OCI-LY7 (cell line): ENCODE results near the gene ARPC5L. TPM values are rescaled to one million over a fixed set of nuclear protein-coding genes. Genes with fewer than 3 reads are reported as not detected.
"Not testable (repeated sequence)": the region's sequence is repeated elsewhere in the genome, so short reads cannot be mapped to it uniquely, and the experiment has no call there.

Experiments
- BruUV-seq: library from RNA; stranded (reverse); fragments of 400-500 nt; replicated peaks from 2 replicates; lab custom pipeline; 2021; lab: Mats Ljungman, UMichigan
- CTCF ChIA-PET: fragments of 300-600 bp; sonication (Branson Sonifier 250); formaldehyde crosslinking; loops from one replicate; lab custom pipeline; 2022; ENCODE audit warnings: antibody characterized with exemption; ENCODE audit not compliant: unreplicated experiment; lab: Charles Lee
- POLR2A ChIA-PET: fragments of 300-600 bp; sonication (Branson Sonifier 250); formaldehyde crosslinking; loops from one replicate; lab custom pipeline; 2022; ENCODE audit warnings: antibody characterized with exemption; lab: Charles Lee
- DNase-seq: peaks from one replicate; pipeline ENCODE4 v3.0.0-alpha.2; 2015; ENCODE audit warnings: low spot score
- H2AFZ ChIP-seq: fragments of 200-600 bp; sonication (generic), shearing (Covaris generic); 2 replicates; pipeline ENCODE4 v1.6.1; 2014; ENCODE audit warnings: mild to moderate bottlenecking, antibody characterized with exemption, low read length, moderate library complexity
- H3K27ac ChIP-seq: fragments of 200-600 bp; sonication (generic); 2 replicates; pipeline ENCODE4 v1.5.1; 2014; ENCODE audit warnings: mixed run types, low read depth, mild to moderate bottlenecking, moderate library complexity, low read length, inconsistent platforms; ENCODE audit not compliant: poor library complexity, severe bottlenecking
- H3K36me3 ChIP-seq: fragments of 200-600 bp; sonication (generic); 2 replicates; pipeline ENCODE4 v1.6.1; 2014; ENCODE audit warnings: mild to moderate bottlenecking, antibody characterized with exemption, low read length, moderate library complexity, mixed read lengths; ENCODE audit not compliant: insufficient read depth
- H3K4me1 ChIP-seq: fragments of 200-600 bp; sonication (generic); 2 replicates; pipeline ENCODE4 v1.5.1; 2014; ENCODE audit warnings: mild to moderate bottlenecking, low read length; ENCODE audit not compliant: insufficient read depth, poor library complexity, severe bottlenecking
- H3K4me2 ChIP-seq: fragments of 200-600 bp; sonication (generic); 2 replicates; pipeline ENCODE4 v1.6.1; 2014; ENCODE audit warnings: mild to moderate bottlenecking, low read length
- H3K4me3 ChIP-seq: fragments of 200-600 bp; sonication (generic); 2 replicates; pipeline ENCODE4 v1.5.1; 2014; ENCODE audit warnings: mild to moderate bottlenecking, low read depth, low read length; ENCODE audit not compliant: poor library complexity, severe bottlenecking
- H3K79me2 ChIP-seq: fragments of 200-600 bp; sonication (generic); 2 replicates; pipeline ENCODE4 v1.6.1; 2016; ENCODE audit warnings: low read depth, mild to moderate bottlenecking, low read length, moderate library complexity, mixed read lengths; ENCODE audit not compliant: insufficient read depth
- H3K9me2 ChIP-seq: fragments of 200-600 bp; sonication (generic); 2 replicates; pipeline ENCODE4 v1.6.1; 2016; ENCODE audit warnings: mild to moderate bottlenecking, low read length, mixed read lengths; ENCODE audit not compliant: insufficient read depth
- H3K9me3 ChIP-seq: fragments of 200-600 bp; sonication (generic); 2 replicates; pipeline ENCODE4 v1.6.1; 2014; ENCODE audit warnings: mild to moderate bottlenecking, mixed run types, low read length, mixed read lengths
- H4K20me1 ChIP-seq: fragments of 200-600 bp; sonication (generic); 2 replicates; pipeline ENCODE4 v1.6.1; 2014; ENCODE audit warnings: mild to moderate bottlenecking, antibody characterized with exemption, low read length, moderate library complexity, mixed read lengths; ENCODE audit not compliant: insufficient read depth
- CTCF ChIP-seq: fragments of 200-600 bp; sonication (generic); conservative IDR thresholded peaks from 2 replicates; pipeline ENCODE4 v1.5.1; 2014; ENCODE audit warnings: mild to moderate bottlenecking, antibody characterized with exemption, low read length, moderate library complexity, mixed read lengths
- EZH2phosphoT487 ChIP-seq: fragments of 200-600 bp; sonication (generic); IDR thresholded peaks from 2 replicates; pipeline ENCODE4 v1.6.1; 2018; ENCODE audit warnings: low read depth, borderline replicate concordance, mild to moderate bottlenecking, mixed run types, antibody characterized with exemption, low read length, moderate library complexity, mixed read lengths
- intact Hi-C: fragments of 100-400 bp; cut with micrococcal nuclease; formaldehyde crosslinking; loops from one replicate; pipeline ENCODE4 v1.10.0; 2022; ENCODE audit not compliant: unreplicated experiment
- small RNA-seq: library from RNA; depleted of rRNA; stranded (forward); fragments of <200 nt; gene quantifications from one replicate; pipeline ENCODE3, GENCODE V24; 2014
- total RNA-seq, 2 experiments: library from RNA; depleted of rRNA in 1 of 2; stranded (reverse); fragments of >200 nt in 1 of 2; shearing (Covaris generic) in 1 of 2; gene quantifications; 2 replicates each; pipeline ENCODE4 v1.2.3, GENCODE V29; 2014 to 2022

The ARPC5L gene
- total RNA-seq, 2 experiments from 2014 or later: 74.0 to 107 TPM

GRCh38 chr9:124914753-124915405 is 52.9 kb downstream of the ARPC5L start:
- TF ChIP-seq EZH2phosphoT487 (no peak), CTCF (no peak)
- H3K9me2 ChIP-seq: no peaks in the 10 kb centered on the region
- no peaks in the 10 kb centered on the region for H3K79me2 ChIP-seq
- H3K4me2 ChIP-seq: no peak overlapping the region
- no TSS peak for BruUV-seq
- no peaks in the 10 kb centered on the region for H4K20me1 ChIP-seq
- DNase-seq: no peak
- H3K36me3 ChIP-seq: peaks cover 55% of the 10 kb centered on the region
- no peak overlapping the region for H3K4me3 ChIP-seq
- ChIA-PET POLR2A (no interaction called here), CTCF (no interaction called here)
- H3K9me3 ChIP-seq: no peaks in the 10 kb centered on the region
- H2AFZ ChIP-seq: no peak overlapping the region
- H3K4me1 ChIP-seq: no peaks in the 10 kb centered on the region
- intact Hi-C loops: no loop called here
- no peak overlapping the region for H3K27ac ChIP-seq

GRCh38 chr9:124920394-124920793 is 58.5 kb downstream of the ARPC5L start:
- H3K36me3 ChIP-seq: peaks cover 64% of the 10 kb centered on the region
- H3K4me1 ChIP-seq, H3K4me2 ChIP-seq, intact Hi-C loops, POLR2A ChIA-PET, BruUV-seq, H3K79me2 ChIP-seq, H3K27ac ChIP-seq, H4K20me1 ChIP-seq, H3K9me2 ChIP-seq, CTCF ChIA-PET, H3K9me3 ChIP-seq, H2AFZ ChIP-seq, H3K4me3 ChIP-seq, DNase-seq: not testable (repeated sequence)

Small RNA genes lying within 50 kb of the gene (small RNA-seq; reads per million reads assigned to genes)
- gene RNU4-82P: 0.26 reads per million

Other genes with a start within 250 kb of the ARPC5L start
- gene NR6A1, start 90.8 kb upstream of the ARPC5L start, total RNA-seq (2014; rRNA removed; shearing (Covaris generic)): 13.0 and 17.5 TPM in 2 replicates
- 21.7 and 23.0 TPM in 2 replicates for gene NR6A1, start 90.8 kb upstream of the ARPC5L start, total RNA-seq (2022)
- 3.4 and 4.4 TPM in 2 replicates for gene OLFML2A, start 85.0 kb upstream of the ARPC5L start, total RNA-seq (2014; rRNA removed; shearing (Covaris generic))
- gene OLFML2A, start 85.0 kb upstream of the ARPC5L start, total RNA-seq (2022): 6.0 and 6.7 TPM in 2 replicates
- gene WDR38, start 8.7 kb upstream of the ARPC5L start, total RNA-seq (2014; rRNA removed; shearing (Covaris generic)): not detected in 2 replicates
- gene WDR38, start 8.7 kb upstream of the ARPC5L start, total RNA-seq (2022): not detected in 2 replicates
- 4,825 and 6,190 TPM in 2 replicates for gene RPL35, start 173 bp upstream of the ARPC5L start, total RNA-seq (2014; rRNA removed; shearing (Covaris generic))
- 1,679 and 1,713 TPM in 2 replicates for gene RPL35, start 173 bp upstream of the ARPC5L start, total RNA-seq (2022)
- 15.1 and 19.2 TPM in 2 replicates for gene GOLGA1, start 79.0 kb downstream of the ARPC5L start, total RNA-seq (2014; rRNA removed; shearing (Covaris generic))
- 17.4 and 19.0 TPM in 2 replicates for gene GOLGA1, start 79.0 kb downstream of the ARPC5L start, total RNA-seq (2022)